Measurements from ENCODE around the gene TMTC1. TPM values are rescaled to one million over a fixed set of nuclear protein-coding genes. Genes with fewer than 3 reads are reported as not detected.

TMTC1 gene
- total RNA-seq, 1 donor from 2014 or later = 16.1 TPM

DNA sequence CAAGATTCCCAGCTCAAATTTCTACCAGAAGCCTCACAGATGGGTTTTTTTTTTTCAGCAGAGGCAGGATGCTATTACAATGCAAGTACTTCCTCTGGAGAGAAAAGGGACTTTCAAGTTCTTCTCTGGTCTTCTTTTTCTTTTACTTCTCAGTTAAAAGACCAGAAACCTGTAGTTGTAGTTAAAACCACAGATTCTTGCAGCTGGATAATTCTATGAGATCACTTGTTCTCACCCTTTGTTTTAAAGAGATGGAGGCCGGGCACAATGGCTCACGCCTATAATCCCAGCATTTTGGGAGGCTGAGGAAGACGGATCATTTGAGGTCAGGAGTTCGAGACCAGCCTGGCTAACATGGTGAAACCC is 238.7 kb downstream of the TMTC1 start:
- Histone ChIP-seq H3K9ac (no peak overlapping the region), H4K20me1 (ENCODE audit: low read depth) (no peaks in the 10 kb centered on the region), H3K4me2 (no peak overlapping the region), H3K27me3 (no peaks in the 10 kb centered on the region), H3K27ac (no peak overlapping the region), H3K9me3 (ENCODE audit: low read depth) (no peaks in the 10 kb centered on the region), H3K79me2 (ENCODE audit: low read depth) (no peaks in the 10 kb centered on the region), H3K4me3 (no peak overlapping the region), H3F3A (ENCODE audit: low read depth) (no peaks in the 10 kb centered on the region), H3K36me3 (no peaks in the 10 kb centered on the region), H2AFZ (replicated peaks) (no peak overlapping the region), H3K4me1 (no peaks in the 10 kb centered on the region)
- no peak for TF ChIP-seq EZH2 (IDR thresholded peaks at IDR 0.05)
- no peak for TF ChIP-seq CTCF (IDR thresholded peaks at IDR 0.05)
- TF ChIP-seq EZH2phosphoT487 (IDR thresholded peaks at IDR 0.05) = no peak
- H3K27ac Mint-ChIP-seq = no peak overlapping the region
- H3K36me3 Mint-ChIP-seq = no peaks in the 10 kb centered on the region
- H3K4me1 Mint-ChIP-seq = no peaks in the 10 kb centered on the region
- DNase-seq (ENCODE audit: low spot score) = no peak
- no peaks in the 10 kb centered on the region for H3K27me3 Mint-ChIP-seq (ENCODE audit: insufficient read depth, low read depth)
- no peaks in the 10 kb centered on the region for H3K9me3 Mint-ChIP-seq
- no peak overlapping the region for H3K4me3 Mint-ChIP-seq

DNA sequence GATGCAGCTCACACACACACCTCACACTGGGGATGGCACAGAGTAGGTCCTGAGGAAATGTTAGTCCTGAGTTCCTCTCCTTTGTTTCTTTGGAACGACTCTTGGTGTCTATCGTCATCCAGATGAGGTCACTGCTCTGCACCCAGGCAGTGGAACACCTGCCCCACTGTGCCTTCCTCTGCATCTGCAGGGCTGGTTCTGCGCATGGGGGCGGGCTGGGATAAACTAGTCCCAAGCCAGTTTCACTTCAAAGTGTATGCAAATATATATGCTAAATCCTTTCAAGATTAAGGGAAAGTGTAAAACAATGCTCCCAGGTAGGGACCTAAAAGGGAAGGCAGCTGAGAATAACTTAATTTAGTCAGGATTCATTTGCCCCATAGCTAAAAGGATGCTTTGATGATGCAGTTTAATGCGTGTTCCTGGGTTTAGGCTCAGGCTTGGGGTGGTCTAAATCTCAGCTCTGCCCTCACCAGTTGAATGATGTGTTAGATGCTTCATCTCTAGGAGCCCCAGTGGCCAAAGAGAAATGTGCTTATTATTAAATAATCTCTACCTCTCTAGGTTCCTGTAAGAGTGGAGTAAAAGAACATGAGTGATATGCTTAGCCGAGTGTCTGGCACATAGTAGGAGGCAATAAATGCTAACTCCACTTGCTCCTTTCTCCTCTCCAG is 239.2 kb downstream of the TMTC1 start:
- Mint-ChIP-seq H3K9me3 (no peaks in the 10 kb centered on the region), H3K4me1 (no peaks in the 10 kb centered on the region), H3K27me3 (ENCODE audit: insufficient read depth, low read depth) (no peaks in the 10 kb centered on the region), H3K27ac (no peak overlapping the region), H3K36me3 (no peaks in the 10 kb centered on the region), H3K4me3 (no peak overlapping the region)
- no peak overlapping the region for H3K4me2 ChIP-seq
- H2AFZ ChIP-seq (replicated peaks) = no peak overlapping the region
- H3K9ac ChIP-seq = no peak overlapping the region
- H3K36me3 ChIP-seq = no peaks in the 10 kb centered on the region
- no peak overlapping the region for H3K4me3 ChIP-seq
- no peaks in the 10 kb centered on the region for H4K20me1 ChIP-seq (ENCODE audit: low read depth)
- no peaks in the 10 kb centered on the region for H3F3A ChIP-seq (ENCODE audit: low read depth)
- H3K9me3 ChIP-seq (ENCODE audit: low read depth) = no peaks in the 10 kb centered on the region
- TF ChIP-seq EZH2phosphoT487 (IDR thresholded peaks at IDR 0.05) (no peak), CTCF (IDR thresholded peaks at IDR 0.05) (no peak), EZH2 (IDR thresholded peaks at IDR 0.05) (no peak)
- no peak overlapping the region for H3K27ac ChIP-seq
- H3K27me3 ChIP-seq = no peaks in the 10 kb centered on the region
- no peaks in the 10 kb centered on the region for H3K79me2 ChIP-seq (ENCODE audit: low read depth)
- no peaks in the 10 kb centered on the region for H3K4me1 ChIP-seq
- no peak for DNase-seq (ENCODE audit: low spot score)

DNA sequence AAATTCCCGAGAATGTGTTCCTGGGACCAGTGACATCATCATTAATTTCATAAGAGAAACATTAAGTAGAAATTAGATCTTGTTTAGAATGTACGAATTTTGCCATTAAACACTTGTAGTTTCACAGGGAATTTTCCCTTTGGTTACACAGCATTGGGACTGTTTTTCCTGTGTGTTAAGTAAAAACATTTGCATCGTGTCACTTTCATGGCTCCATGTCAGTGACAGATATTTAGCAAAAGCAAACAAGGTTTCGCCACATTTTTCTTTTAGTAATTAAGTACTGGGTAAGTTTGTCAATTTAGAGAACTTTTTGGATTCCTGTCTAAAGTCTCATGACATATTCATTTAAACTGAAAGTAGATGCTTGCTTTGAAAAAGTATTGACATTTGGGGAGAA is 240.7 kb downstream of the TMTC1 start:
- Histone ChIP-seq H3K4me1 (no peaks in the 10 kb centered on the region), H3K27me3 (no peaks in the 10 kb centered on the region), H3K27ac (no peak overlapping the region), H3K9me3 (ENCODE audit: low read depth) (no peaks in the 10 kb centered on the region), H3F3A (ENCODE audit: low read depth) (no peaks in the 10 kb centered on the region), H3K36me3 (no peaks in the 10 kb centered on the region), H4K20me1 (ENCODE audit: low read depth) (no peaks in the 10 kb centered on the region), H3K4me2 (no peak overlapping the region), H3K9ac (no peak overlapping the region), H3K79me2 (ENCODE audit: low read depth) (no peaks in the 10 kb centered on the region), H3K4me3 (no peak overlapping the region), H2AFZ (replicated peaks) (no peak overlapping the region)
- H3K27me3 Mint-ChIP-seq (ENCODE audit: insufficient read depth, low read depth) = no peaks in the 10 kb centered on the region
- no peaks in the 10 kb centered on the region for H3K36me3 Mint-ChIP-seq
- H3K27ac Mint-ChIP-seq = no peak overlapping the region
- H3K4me1 Mint-ChIP-seq = no peaks in the 10 kb centered on the region
- TF ChIP-seq CTCF (IDR thresholded peaks at IDR 0.05) (no peak), EZH2phosphoT487 (IDR thresholded peaks at IDR 0.05) (no peak), EZH2 (IDR thresholded peaks at IDR 0.05) (no peak)
- H3K4me3 Mint-ChIP-seq = no peak overlapping the region
- DNase-seq (ENCODE audit: low spot score) = no peak
- no peaks in the 10 kb centered on the region for H3K9me3 Mint-ChIP-seq
